Loucy (cell line): ENCODE measurements around the gene LRG1.

Source experiments
- H2AFZ ChIP-seq: fragments of 200-600 bp; sonication (generic); 2 replicates; pipeline ENCODE4 v1.6.0; 2016; ENCODE audit warnings: antibody characterized with exemption, mild to moderate bottlenecking, low read length, moderate library complexity
- H3F3A ChIP-seq: fragments of 200-600 bp; 2 replicates; pipeline ENCODE4 v1.6.0; 2016; ENCODE audit warnings: antibody characterized with exemption, low read depth, mild to moderate bottlenecking
- H3K27me3 ChIP-seq: fragments of 200-600 bp; sonication (generic); 2 replicates; pipeline ENCODE4 v1.6.1; 2014; ENCODE audit warnings: low read length, mild to moderate bottlenecking; ENCODE audit not compliant: insufficient read depth, poor library complexity, severe bottlenecking
- H3K36me3 ChIP-seq: fragments of 200-600 bp; sonication (generic); 2 replicates; pipeline ENCODE4 v1.6.1; 2016; ENCODE audit warnings: low read length; ENCODE audit not compliant: insufficient read depth
- H3K4me1 ChIP-seq: fragments of 200-600 bp; sonication (generic); 2 replicates; pipeline ENCODE4 v1.5.1; 2014; ENCODE audit warnings: low read length, mild to moderate bottlenecking; ENCODE audit not compliant: insufficient read depth, poor library complexity, severe bottlenecking
- H3K4me2 ChIP-seq: fragments of 200-600 bp; sonication (generic); 2 replicates; pipeline ENCODE4 v1.6.0; 2014; ENCODE audit warnings: antibody characterized with exemption, low read length, low read depth, mild to moderate bottlenecking; ENCODE audit not compliant: poor library complexity, severe bottlenecking
- H3K4me3 ChIP-seq: fragments of 200-600 bp; sonication (generic); 2 replicates; pipeline ENCODE4 v1.5.1; 2014; ENCODE audit warnings: low read length, mild to moderate bottlenecking, mixed read lengths; ENCODE audit not compliant: poor library complexity, severe bottlenecking
- H3K79me2 ChIP-seq: fragments of 200-600 bp; sonication (generic); 2 replicates; pipeline ENCODE4 v1.6.1; 2014; ENCODE audit warnings: low read length; ENCODE audit not compliant: insufficient read depth
- H3K9ac ChIP-seq: fragments of 200-600 bp; sonication (generic); 2 replicates; pipeline ENCODE4 v1.6.0; 2014; ENCODE audit warnings: mild to moderate bottlenecking, low read depth, low read length, moderate library complexity; ENCODE audit not compliant: poor library complexity, severe bottlenecking
- H3K9me2 ChIP-seq: fragments of 200-600 bp; sonication (generic); replicated peaks from 2 replicates; pipeline ENCODE4 v1.6.1; 2016; ENCODE audit warnings: low read depth, low read length, mixed read lengths
- H3K9me3 ChIP-seq: fragments of 200-600 bp; sonication (generic); 2 replicates; pipeline ENCODE4 v1.6.1; 2014; ENCODE audit warnings: mild to moderate bottlenecking, antibody characterized with exemption, low read length, low read depth; ENCODE audit not compliant: insufficient read depth
- H4K20me1 ChIP-seq: fragments of 200-600 bp; sonication (generic); 2 replicates; pipeline ENCODE4 v1.6.0; 2014; ENCODE audit warnings: antibody characterized with exemption, low read length, mild to moderate bottlenecking; ENCODE audit not compliant: insufficient read depth, poor library complexity, severe bottlenecking
- CTCF ChIP-seq: fragments of 200-600 bp; sonication (generic); conservative IDR thresholded peaks from 2 replicates; pipeline ENCODE4 v1.5.1; 2014; ENCODE audit warnings: mild to moderate bottlenecking, antibody characterized with exemption, low read length
- EZH2phosphoT487 ChIP-seq: fragments of 200-600 bp; IDR thresholded peaks from 2 replicates; pipeline ENCODE4 v1.6.1; 2018; ENCODE audit warnings: antibody characterized with exemption, mild to moderate bottlenecking, moderate library complexity, borderline replicate concordance

Gene LRG1

GRCh38 chr19:4510435-4511255, 29.2 kb downstream of the LRG1 start:
- no peaks in the 10 kb centered on the region for H3K36me3 ChIP-seq
- H2AFZ ChIP-seq: no peak overlapping the region
- no peaks in the 10 kb centered on the region for H3K79me2 ChIP-seq
- no peaks in the 10 kb centered on the region for H3K27me3 ChIP-seq
- H4K20me1 ChIP-seq: no peaks in the 10 kb centered on the region
- no peak overlapping the region for H3K4me3 ChIP-seq
- peaks cover 5% of the 10 kb centered on the region for H3K4me1 ChIP-seq
- TF ChIP-seq EZH2phosphoT487: no peak
- no peak for TF ChIP-seq CTCF
- H3K9me2 ChIP-seq: no peaks in the 10 kb centered on the region
- no peak overlapping the region for H3K9ac ChIP-seq
- H3K4me2 ChIP-seq: no peak overlapping the region
- no peaks in the 10 kb centered on the region for H3F3A ChIP-seq
- no peaks in the 10 kb centered on the region for H3K9me3 ChIP-seq

- no peaks in the 10 kb centered on the region for H3K79me2 ChIP-seq
- H3K9ac ChIP-seq: no peak overlapping the region
- no peaks in the 10 kb centered on the region for H4K20me1 ChIP-seq
- H3K9me2 ChIP-seq: no peaks in the 10 kb centered on the region
- H3K4me3 ChIP-seq: no peak overlapping the region
- H3K9me3 ChIP-seq: no peaks in the 10 kb centered on the region
- H3K4me2 ChIP-seq: no peak overlapping the region
- TF ChIP-seq EZH2phosphoT487 (no peak), CTCF (no peak)
- no peak overlapping the region for H2AFZ ChIP-seq
- no peaks in the 10 kb centered on the region for H3K27me3 ChIP-seq
- no peaks in the 10 kb centered on the region for H3F3A ChIP-seq
- H3K36me3 ChIP-seq: no peaks in the 10 kb centered on the region
- peaks cover 5% of the 10 kb centered on the region for H3K4me1 ChIP-seq
Measured at GRCh38 chr19:4508698-4509097, 31.1 kb downstream of the LRG1 start.

GRCh38 chr19:4507804-4508203, 32.0 kb downstream of the LRG1 start:
- Histone ChIP-seq H3K4me2 (no peak overlapping the region), H3K9me3 (no peaks in the 10 kb centered on the region), H3K9ac (no peak overlapping the region), H3F3A (no peaks in the 10 kb centered on the region), H3K9me2 (no peaks in the 10 kb centered on the region), H3K4me3 (no peak overlapping the region), H4K20me1 (no peaks in the 10 kb centered on the region), H3K4me1 (peaks cover 5% of the 10 kb centered on the region), H2AFZ (no peak overlapping the region), H3K27me3 (no peaks in the 10 kb centered on the region), H3K79me2 (no peaks in the 10 kb centered on the region), H3K36me3 (peaks cover 2% of the 10 kb centered on the region; the same call in 1 of the 2 replicates)
- TF ChIP-seq EZH2phosphoT487: no peak
- TF ChIP-seq CTCF: no peak
